ENCODE measurements around the gene GRN. TPM values are rescaled to one million over a fixed set of nuclear protein-coding genes. Genes with fewer than 3 reads are reported as not detected.

Gene GRN
- total RNA-seq, 1 experiment from 2014 or later: 206 TPM

GRCh38 chr17:44331249-44331760, 13.8 kb upstream of the GRN start:
- ChIA-PET CTCF (interaction anchor here (0.8 to 2.3 kb wide), 17 partner anchors 14 to 191 kb away, joined by 3 to 13 read pairs (median 5); partner anchors contain the start of genes FAM171A2 and GRN), POLR2A (interaction anchor here (0.8 to 1.5 kb wide), 2 partner anchors 14 to 127 kb away, joined by 4 to 7 read pairs; partner anchors contain the start of gene GRN), RAD21 (ENCODE audit: low non-redundant PET in 1 of 2, low total read pairs in 2 of 2, uncharacterized antibody in 2 of 2, unreplicated experiment in 2 of 2) (no interaction called here)
- Histone ChIP-seq H3K36me3 (ENCODE audit: control insufficient read depth in 1 of 2, insufficient read depth in 2 of 2, low read length in 2 of 2) (no peaks in the 10 kb centered on the region), H2AFZ (ENCODE audit: low read depth, low read length, poor library complexity, severe bottlenecking) (peak overlapping the region; percentile 87), H3K4me3 (replicated peaks in 1 of 2; ENCODE audit: low read depth in 1 of 2, low read length in 2 of 2) (no peak overlapping the region; a peak in 1 of 4 replicates), H3K27me3 (ENCODE audit: insufficient read depth, low read length) (no peaks in the 10 kb centered on the region), H3K9me2 (ENCODE audit: insufficient read depth) (no peaks in the 10 kb centered on the region), H3K4me1 (ENCODE audit: control insufficient read depth in 1 of 2, insufficient read depth in 2 of 2, low read length in 2 of 2) (peaks cover 18 to 31% of the 10 kb centered on the region in 2 experiments), H3K79me2 (ENCODE audit: insufficient read depth, low read length) (0 out of 2 replicates have a peak, but pooled peaks cover 2% of the 10 kb centered on the region), H3K9me3 (ENCODE audit: control insufficient read depth in 1 of 2, insufficient read depth in 1 of 2, low read depth in 1 of 2, low read length in 2 of 2) (no peaks in the 10 kb centered on the region), H3K27ac (ENCODE audit: low read depth, low read length) (no peak overlapping the region), H3K9ac (ENCODE audit: low read length) (no peak overlapping the region), H4K20me1 (ENCODE audit: insufficient read depth) (no peaks in the 10 kb centered on the region), H3K4me2 (ENCODE audit: low read length) (peak overlapping the region; percentile 55)
- ATAC-seq (peak; percentile 63), DNase-seq (ENCODE audit: low read depth, low spot score) (peak; percentile 79)
- intact Hi-C loops (cut with micrococcal nuclease): loop anchor here (1.0 kb wide), 1 partner anchor 190 kb away; the partner anchor contains the start of gene HROB
- BruUV-seq (replicated peaks): no TSS peak
- TF ChIP-seq ATF3 (IDR thresholded peaks at IDR 0.05): no peak
- TF ChIP-seq ELF1 (IDR thresholded peaks at IDR 0.05; ENCODE audit: borderline replicate concordance, low read depth): no peak
- peak; percentile 81 for TF ChIP-seq MAX (IDR thresholded peaks at IDR 0.05)
- no peak for TF ChIP-seq EGR1 (IDR thresholded peaks at IDR 0.05; ENCODE audit: low read depth)
- peak; percentile 75 to 93 (median 88) for TF ChIP-seq CTCF (IDR thresholded peaks at IDR 0.05 in 2 of 3, conservative IDR thresholded peaks at IDR 0.05 in 1 of 3; ENCODE audit: borderline replicate concordance in 1 of 3, insufficient read depth in 1 of 3, low read depth in 2 of 3, low read length in 2 of 3)
- peak; percentile 31 for TF ChIP-seq ZBTB33 (IDR thresholded peaks at IDR 0.05; ENCODE audit: extremely low read depth, insufficient replicate concordance, low read length)
- no peak for TF ChIP-seq FOSL1 (IDR thresholded peaks at IDR 0.05; ENCODE audit: low read depth)
- no peak for TF ChIP-seq SRF (IDR thresholded peaks at IDR 0.05; ENCODE audit: low read depth)
- no peak for TF ChIP-seq POLR2AphosphoS5 (IDR thresholded peaks at IDR 0.05; ENCODE audit: low read depth, low read length)
- TF ChIP-seq ZNF274 (IDR thresholded peaks at IDR 0.05; ENCODE audit: low read depth, low read length): no peak
- TF ChIP-seq CEBPB (IDR thresholded peaks at IDR 0.05; ENCODE audit: low read depth): no peak
- TF ChIP-seq TCF7L2 (IDR thresholded peaks at IDR 0.05; ENCODE audit: borderline replicate concordance, extremely low read depth, insufficient read depth, insufficient read length): no peak
- peak; percentile 85 for TF ChIP-seq RAD21 (IDR thresholded peaks at IDR 0.05; ENCODE audit: low read depth)
- no peak for TF ChIP-seq SP1 (IDR thresholded peaks at IDR 0.05; ENCODE audit: low read depth)
- TF ChIP-seq YY1 (IDR thresholded peaks at IDR 0.05; ENCODE audit: extremely low read depth, insufficient replicate concordance, low read depth, low read length): peak; percentile 43
- TF ChIP-seq EZH2 (IDR thresholded peaks at IDR 0.05): no peak
- TF ChIP-seq CBX3 (IDR thresholded peaks at IDR 0.05; ENCODE audit: low read depth): peak; percentile 69; the same call in 1 of the 2 replicates
- no peak for TF ChIP-seq POLR2A (IDR thresholded peaks at IDR 0.05; ENCODE audit: borderline replicate concordance, extremely low read depth, insufficient read depth, insufficient read length)
- no peak for TF ChIP-seq REST (IDR thresholded peaks at IDR 0.05; ENCODE audit: low read depth)
- no peak for TF ChIP-seq JUND (IDR thresholded peaks at IDR 0.05)

Measured in HCT116 (cell line).